GM19438 (cell line): ENCODE results near the gene POMP.
"Not testable (repeated sequence)": the region's sequence is repeated elsewhere in the genome, so short reads cannot be mapped to it uniquely, and the experiment has no call there.

ENCODE experiments used
- ATAC-seq: cut with Tn5 transposase; IDR thresholded peaks from one replicate; pipeline ENCODE4 v1.9.1; 2021; ENCODE audit warnings: low read depth; ENCODE audit not compliant: unreplicated experiment

Gene POMP

GRCh38 chr13:28636677-28637317 lies 22.1 kb upstream of the POMP start:
- ATAC-seq, result peak; percentile 46

DNA sequence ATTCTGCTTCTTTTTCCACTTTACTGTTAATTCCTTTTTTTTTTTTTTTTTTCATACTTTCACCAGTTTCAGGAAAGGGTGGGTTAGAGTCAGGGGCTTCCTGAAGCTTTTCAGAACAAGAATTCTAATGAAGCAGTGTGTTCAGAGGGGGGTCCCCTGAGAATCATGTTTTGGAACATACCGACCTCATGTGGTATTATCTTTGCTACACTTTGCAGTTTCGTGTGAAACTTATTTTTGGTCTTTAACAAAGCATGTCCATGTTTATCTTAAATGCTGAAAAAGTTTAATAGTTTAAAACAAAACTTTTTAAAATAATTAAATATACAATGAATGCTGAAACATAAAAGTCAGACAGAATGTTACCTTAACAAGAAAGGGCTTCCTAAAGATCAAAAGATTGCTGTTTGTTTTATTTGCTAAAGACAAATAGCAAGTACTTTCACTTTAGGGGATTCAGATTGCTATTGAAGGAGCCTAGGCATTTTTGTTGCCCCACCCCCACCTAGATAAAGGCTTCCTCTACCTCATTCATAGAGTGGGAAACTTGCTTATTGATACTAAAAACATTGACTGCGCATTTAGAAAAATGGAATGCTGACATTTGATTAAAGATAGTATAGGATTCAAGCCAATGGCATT lies 21.1 kb upstream of the POMP start:
- no peak for ATAC-seq

GRCh38 chr13:28638756-28639155 lies 20.2 kb upstream of the POMP start:
- no peak for ATAC-seq

GRCh38 chr13:28640861-28641599 lies 17.9 kb upstream of the POMP start:
- no peak for ATAC-seq

GRCh38 chr13:28641600-28641926 lies 17.4 kb upstream of the POMP start:
- ATAC-seq, result peak; percentile 63

DNA sequence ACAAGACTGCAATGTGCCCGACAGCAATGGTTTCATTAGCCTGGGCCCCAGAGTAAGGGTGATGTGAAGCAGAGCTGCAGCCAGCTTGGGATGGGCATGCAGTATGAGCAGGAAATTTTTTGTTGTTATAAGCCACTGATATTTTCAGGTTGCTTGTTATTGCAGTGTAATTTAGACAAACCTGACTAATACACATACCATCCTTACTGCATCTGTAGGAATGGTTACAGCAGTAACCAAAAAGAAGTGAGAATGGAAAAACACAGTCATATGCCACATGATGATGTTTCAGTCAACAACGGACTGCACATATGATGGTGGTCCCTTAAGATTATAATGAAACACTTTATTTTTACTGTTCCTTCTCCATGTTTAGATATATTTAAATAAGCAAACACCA lies 8.6 kb upstream of the POMP start:
- no peak for ATAC-seq

DNA sequence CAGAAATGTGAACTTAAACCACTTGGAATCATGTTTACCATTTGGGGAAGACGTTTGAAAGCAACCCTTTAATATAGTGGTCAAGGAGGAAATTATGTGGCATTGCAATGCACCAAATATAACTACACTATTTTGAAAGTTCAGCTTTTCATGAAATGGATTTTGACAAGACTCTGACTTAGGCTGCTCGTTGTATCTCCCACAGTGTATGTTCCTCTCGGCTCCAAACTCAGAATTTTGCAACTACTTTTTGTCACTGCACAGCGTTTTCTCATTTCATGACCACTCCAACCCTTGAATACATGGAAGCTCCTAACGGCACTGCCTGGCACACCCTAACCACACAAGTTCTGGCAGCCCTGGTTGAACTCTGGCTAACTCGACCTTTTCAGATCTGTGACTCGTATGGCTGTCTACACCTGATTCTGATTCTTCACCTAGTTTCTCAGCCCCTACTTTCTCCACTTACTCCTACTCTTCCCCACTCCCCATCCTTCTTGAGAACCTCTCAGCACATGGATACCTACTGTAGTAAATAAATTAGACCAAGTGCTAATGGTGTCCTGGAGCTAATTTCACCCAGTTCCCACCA lies 7.0 kb upstream of the POMP start:
- ATAC-seq, result no peak

- ATAC-seq, result no peak
Observed at GRCh38 chr13:28653111-28653510, 5.8 kb upstream of the POMP start.

DNA sequence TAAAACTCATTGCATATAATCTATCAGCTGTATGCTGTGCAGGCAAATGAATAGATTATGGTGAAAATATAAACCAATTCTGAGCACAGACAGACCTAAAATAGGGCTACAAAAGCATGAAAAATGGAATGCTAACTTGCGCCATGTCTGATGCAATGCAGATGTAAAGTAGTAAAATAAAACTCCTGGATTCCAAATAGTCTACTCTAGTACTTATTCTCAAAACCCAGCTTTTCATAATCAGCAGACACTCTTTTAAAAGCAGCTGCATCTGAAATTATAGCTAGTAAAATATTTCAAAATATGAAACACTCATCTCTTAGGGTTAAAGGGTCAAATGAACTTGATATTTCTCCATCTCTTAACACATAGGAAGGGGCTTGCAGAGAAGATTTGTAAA lies 4.7 kb upstream of the POMP start:
- no peak for ATAC-seq

DNA sequence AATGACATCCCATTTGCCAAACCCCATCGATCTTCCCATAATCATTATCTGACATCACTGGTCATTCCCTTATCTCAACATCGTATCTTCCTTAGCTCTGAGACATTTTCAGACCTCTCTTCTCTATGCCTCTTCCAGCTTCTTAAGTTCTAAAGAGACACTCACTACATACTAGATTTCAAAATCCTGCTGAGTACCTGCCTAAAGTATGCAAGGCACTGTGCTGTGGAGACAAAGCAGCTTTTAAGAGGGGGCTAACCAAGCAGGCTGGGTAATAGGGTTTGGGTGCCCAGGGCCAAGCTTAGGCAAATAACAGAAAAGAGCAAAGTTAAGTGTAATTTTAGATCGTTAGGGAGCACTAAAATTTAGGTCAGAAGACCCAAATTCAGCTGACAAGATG lies 3.4 kb upstream of the POMP start:
- ATAC-seq, result no peak

- no peak for ATAC-seq
Observed at GRCh38 chr13:28657784-28658538, 969 bp upstream of the POMP start.

- ATAC-seq, result peak; percentile 25
Observed at GRCh38 chr13:28658539-28658795, 463 bp upstream of the POMP start.

- peak; percentile 12 for ATAC-seq
Observed at GRCh38 chr13:28659621-28659970, 666 bp downstream of the POMP start.

DNA sequence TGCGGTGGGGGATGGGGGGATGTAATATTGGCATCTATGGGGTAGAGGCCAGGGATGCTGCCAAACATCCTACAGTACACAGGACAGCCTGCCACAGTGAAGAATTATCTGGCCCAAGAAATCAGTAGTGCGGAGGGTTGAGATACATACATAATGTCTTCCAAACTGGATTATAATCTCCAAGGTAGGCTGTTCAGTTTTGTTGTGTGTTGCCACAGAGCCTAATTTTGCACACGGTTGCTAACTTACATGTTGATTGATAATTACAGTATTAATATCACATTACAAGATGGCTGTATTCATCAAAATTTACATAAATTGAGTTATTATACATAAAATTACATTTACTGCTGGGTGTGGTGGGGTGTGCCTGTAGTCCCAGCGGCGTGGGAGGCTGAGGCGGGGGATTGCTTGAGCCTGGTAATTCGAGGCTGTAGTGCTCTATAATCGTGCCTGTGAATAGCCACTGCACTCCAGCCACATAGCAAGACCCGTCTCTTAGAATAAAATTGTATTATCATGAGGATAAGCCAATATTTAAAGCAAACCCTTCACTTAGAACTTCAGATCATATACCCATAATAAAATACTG lies 8.1 kb downstream of the POMP start:
- no peak for ATAC-seq

DNA sequence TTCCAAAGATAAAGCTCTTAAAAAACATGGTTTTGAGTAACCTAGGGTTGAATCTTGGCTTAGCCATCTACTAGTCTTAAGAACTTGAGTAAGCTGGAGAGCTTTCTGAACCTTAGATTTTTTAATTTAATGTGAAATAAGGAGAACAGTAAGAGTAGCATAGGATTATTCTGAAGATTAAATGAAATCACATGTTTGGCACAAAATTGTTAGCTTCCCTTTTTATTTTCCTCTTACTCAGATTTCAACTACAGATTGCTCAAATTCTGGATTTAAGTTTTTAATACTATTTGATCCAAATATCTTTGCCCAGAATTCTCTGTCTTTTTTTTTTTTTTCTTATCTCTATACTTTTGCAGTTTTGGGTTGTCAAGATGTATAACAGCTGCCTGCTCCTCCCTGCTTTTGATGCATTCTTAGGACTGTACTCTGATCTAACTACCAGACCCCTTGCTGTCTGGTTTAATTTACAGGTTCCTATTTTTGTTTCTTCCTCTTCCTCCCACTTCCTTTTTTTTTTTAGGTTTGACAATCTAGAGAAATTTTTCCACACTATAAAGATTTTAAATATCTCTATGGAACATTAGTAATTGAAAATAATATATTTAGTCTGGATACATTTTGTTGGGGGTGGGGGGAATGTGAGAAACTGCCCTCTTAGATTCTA lies 12.3 kb downstream of the POMP start:
- ATAC-seq, result no peak

GRCh38 chr13:28678809-28679208 lies 19.9 kb downstream of the POMP start:
- no peak for ATAC-seq

DNA sequence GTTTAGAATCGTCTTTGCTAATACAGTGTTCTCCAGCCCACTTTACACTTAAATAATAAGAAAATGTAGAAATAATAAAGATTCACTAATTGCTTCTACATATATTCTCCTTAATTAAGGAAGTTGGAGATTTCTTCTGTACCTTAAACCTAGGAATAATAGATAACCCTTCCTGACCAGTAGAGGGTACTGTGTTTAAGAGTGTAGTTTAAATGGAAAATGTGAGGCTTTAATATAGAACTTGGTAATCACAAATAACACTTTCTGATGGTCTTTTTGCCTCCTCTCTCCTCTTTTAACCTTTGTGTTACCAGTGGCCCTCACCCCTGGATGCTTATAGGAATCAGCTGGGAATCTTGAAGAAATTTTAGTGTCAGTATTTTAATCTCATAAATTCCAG lies 20.7 kb downstream of the POMP start:
- no peak for ATAC-seq

GRCh38 chr13:28680541-28680940 lies 21.6 kb downstream of the POMP start:
- ATAC-seq, result no peak

GRCh38 chr13:28683169-28683568 lies 24.2 kb downstream of the POMP start:
- ATAC-seq, result not testable (repeated sequence)

- no peak for ATAC-seq
Observed at GRCh38 chr13:28684257-28684656, 25.3 kb downstream of the POMP start.
